Measurements from ENCODE around the gene COL7A1.

DNA sequence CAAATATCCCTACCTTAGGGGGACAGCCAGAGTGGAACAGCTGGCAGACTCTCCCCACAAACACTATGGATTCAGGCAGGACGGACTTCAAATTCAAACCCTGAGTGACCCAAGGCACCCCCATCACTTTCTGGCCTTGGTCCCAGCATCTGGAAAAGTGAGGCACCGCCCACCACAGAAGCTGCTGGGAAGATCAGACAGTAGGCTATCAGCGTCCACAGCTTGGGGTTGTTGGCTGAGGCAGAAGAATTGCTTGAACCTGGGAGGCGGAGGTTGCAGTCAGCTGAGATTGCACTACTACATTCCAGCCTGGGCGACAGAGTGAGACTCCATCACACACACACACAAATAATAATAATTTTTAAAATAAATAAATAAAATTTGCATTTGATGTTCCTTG lies 47.0 kb downstream of the COL7A1 start:
- TF ChIP-seq EZH2 (IDR thresholded peaks at IDR 0.05) (no peak), POLR2AphosphoS5 (IDR thresholded peaks at IDR 0.05; ENCODE audit: borderline replicate concordance, low read depth, low read length) (no peak)

Measured in SK-N-MC (cell line).